ENCODE data around the gene TTC39C.
"Not testable (repeated sequence)": the region's sequence is repeated elsewhere in the genome, so short reads cannot be mapped to it uniquely, and the experiment has no call there.

The TTC39C gene

DNA sequence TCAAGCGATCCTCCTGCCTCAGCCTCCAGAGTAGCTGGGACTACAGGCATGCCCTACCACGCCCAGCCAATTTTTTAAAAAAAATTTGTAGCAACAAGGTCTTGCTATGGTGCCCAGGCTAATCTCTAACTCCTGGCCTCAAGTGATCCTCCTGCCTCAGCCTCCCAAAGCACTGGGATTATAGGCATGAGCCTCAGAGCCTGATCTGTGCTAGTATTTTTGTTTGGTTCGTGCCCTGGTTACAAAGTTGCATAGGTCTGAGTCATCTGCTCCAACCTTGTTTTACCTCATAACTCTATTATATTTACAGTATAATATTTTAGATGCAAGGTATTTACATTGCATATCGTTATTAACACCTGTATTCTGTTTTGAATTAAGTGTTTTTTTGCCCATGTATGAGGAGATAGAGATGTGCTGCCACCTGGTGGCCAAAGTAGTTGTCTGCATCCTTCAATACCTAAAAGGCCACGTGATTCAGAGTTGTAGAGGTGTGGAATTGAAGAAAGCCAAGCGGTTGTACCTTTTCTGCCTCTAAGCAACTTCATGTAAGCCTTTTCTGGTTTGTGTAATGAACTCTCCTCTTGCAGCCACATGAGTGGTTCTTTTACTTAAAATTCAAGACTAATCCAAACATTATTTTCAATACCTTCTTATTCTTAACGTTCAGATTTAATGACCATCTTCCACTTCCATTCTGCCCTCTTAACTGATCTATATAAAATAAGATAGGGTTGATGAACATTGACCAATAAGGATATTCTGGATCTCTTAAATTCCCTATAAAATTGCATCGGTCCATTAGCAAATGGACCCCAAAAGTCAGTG, 104.4 kb downstream of the TTC39C start:
- in situ Hi-C loops (cut with HindIII; ENCODE audit: low sequenced_read_pairs): no loop called here

DNA sequence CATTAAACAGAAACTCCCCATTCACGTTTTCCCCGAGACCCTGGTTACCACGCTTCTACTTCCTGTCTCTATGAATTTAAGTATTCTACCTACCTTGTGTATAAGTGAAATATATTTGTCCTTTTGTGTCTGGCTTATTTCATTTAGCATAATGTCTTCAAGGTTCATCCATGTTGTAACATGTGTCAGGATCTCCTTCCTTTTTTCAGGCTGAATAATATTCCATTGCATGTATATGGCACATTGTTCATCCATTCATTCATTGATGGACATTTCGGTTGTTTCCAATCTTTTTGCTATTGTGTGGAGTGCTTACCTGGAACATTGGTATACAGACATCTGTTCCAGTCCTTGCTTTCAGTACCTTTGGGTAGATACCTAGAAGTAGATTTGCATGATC, 106.1 kb downstream of the TTC39C start:
- in situ Hi-C loops (cut with HindIII; ENCODE audit: low sequenced_read_pairs): no loop called here

DNA sequence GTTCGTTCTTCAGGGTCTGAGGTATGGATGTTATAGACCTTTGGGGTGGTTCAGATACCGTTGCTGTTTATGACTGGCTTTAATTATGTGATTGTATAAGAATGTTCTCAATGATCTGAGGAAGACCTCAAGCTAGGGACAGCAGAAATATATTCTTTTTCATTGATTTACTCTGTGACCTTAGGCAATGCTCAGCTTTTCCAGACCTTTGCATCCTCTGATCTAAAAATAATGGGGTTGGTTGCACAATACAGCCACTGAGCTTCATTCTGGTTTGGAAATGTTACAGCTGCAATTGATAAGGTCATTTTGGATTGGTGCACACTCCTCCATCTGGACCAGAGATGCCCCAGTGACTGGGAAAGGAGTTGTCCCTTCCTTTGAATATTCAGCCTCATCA, 107.1 kb downstream of the TTC39C start:
- in situ Hi-C loops (cut with HindIII; ENCODE audit: low sequenced_read_pairs): no loop called here

DNA sequence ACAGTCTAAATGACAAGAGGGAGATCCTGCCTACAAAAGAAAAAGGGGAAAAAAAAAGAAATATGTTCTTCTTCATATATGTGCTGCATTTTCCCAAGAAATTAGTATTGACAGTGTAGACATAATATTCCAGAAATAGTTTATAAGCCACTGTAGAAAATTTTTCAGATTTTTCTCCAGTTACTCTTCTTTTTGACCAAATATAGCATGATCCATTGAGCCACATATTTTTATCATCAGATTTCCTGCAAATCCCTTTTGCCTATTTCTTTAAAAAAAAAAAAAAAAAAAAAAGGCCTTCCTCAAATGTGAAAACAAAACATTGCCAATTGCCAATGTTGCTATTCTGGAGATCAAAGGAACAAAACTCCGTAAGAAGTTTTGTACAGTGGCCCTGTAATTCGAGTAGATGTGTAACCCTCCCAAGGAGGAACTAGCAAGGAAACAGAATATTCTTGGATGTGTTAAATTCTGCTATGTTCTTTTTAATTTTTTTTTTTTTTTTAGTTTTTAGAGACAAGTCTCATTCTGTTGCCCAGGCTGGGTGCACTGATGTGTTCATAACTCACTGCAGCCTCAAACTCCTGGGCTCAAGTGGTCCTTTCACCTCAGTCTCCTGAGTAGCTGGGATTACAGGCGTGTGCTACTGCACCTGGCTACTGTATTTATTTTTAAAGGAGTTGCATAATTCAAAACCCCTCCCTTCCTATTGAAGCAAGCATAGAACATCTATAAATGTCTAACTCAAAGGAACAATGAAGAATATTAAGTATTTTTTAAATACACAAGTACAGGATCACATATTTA, 111.8 kb downstream of the TTC39C start:
- in situ Hi-C loops (cut with HindIII; ENCODE audit: low sequenced_read_pairs): no loop called here

DNA sequence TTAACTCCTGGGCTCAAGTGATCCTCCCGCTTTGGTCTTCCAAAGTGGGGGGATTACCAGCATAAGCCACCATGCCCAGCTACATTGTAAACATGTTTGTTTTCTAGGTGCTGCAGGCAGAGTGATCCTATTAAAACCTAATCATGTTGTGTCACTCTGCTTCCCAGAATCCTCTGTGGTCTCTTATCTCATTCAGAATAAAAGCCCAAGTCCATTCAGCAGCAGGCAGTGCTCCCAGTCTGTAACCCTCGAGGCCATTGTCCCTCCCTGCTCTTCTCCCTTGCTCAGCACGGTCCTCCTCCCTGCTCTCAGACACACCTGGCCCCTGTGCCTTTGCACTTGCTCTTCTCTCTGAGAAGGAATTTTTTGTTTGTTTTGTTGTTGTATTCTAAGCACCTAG, 113.2 kb downstream of the TTC39C start:
- in situ Hi-C loops (cut with HindIII; ENCODE audit: low sequenced_read_pairs): no loop called here

DNA sequence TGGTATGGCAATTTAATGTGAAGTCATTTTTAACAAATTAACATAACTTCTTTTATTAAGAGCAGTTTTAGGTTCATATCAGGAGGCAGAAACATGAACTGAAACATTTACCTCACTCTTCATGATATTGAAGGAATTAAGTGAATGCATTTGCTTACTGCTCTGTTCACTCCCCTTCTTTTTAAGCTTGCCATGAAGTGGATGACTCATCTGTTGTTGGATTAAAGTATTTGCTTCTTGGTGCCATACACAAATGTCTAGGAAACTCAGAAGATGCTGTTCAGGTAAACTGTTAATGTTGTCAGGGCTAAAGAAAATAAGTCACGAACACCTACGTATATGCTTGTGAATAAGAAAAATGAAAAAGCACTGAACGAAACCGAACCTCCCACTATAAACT, 114.1 kb downstream of the TTC39C start:
- in situ Hi-C loops (cut with HindIII; ENCODE audit: low sequenced_read_pairs): no loop called here

DNA sequence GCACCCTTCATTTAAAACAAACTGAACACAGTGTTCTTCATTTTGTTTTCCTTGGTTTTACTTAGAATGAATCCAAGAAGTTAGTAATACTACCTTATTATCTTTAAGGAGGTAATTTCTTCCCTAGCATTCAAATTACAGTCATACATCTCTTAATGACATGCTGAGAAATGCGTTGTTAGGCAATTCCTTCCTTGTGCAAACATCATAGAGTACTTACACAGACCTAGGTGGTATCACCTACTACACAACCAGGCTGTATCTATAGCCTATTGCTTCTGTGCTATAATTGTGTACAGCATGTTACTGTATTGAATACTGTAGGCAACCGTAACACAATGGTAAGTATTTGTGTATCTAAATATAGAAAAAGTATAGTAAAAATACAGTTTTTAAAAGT, 115.9 kb downstream of the TTC39C start:
- in situ Hi-C loops (cut with HindIII; ENCODE audit: low sequenced_read_pairs): no loop called here

DNA sequence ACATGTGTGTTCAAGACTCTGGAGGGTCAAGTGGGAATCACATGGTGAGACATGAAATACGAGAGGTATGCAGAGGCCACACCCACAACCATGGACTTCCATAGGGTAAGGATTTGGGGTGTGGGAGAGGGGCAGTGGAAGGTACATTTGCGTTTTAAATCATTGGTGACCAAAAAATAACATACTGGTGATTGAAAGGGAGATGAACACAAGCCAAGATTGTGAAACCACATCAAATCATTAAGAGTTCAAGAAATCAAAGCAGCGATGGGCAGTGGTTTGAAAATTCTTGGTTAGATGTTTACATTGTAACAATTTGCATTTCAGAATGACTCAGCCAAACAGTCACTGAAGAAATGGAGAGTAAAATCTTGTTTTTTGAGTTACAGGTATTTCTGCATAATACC, 122.4 kb downstream of the TTC39C start:
- in situ Hi-C loops (cut with HindIII; ENCODE audit: low sequenced_read_pairs): no loop called here

DNA sequence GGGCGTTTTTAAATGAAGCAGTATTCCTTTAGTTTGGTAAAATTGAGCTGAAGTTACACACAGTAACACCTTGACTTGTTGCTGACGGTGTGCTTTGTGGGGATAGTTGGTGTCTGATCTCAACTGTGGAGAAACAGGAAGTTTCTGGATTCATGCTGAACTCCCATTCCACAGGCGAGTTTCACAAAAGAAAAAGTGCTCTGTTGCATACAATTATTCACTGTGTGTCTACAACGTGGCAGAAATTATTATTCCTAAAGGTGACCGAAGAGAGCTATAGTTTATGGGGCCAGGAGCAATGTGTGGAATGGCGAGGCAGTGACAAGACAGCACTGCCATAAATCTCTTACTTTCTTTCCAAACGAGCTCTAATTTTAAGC, 123.8 kb downstream of the TTC39C start:
- in situ Hi-C loops (cut with HindIII; ENCODE audit: low sequenced_read_pairs): no loop called here

DNA sequence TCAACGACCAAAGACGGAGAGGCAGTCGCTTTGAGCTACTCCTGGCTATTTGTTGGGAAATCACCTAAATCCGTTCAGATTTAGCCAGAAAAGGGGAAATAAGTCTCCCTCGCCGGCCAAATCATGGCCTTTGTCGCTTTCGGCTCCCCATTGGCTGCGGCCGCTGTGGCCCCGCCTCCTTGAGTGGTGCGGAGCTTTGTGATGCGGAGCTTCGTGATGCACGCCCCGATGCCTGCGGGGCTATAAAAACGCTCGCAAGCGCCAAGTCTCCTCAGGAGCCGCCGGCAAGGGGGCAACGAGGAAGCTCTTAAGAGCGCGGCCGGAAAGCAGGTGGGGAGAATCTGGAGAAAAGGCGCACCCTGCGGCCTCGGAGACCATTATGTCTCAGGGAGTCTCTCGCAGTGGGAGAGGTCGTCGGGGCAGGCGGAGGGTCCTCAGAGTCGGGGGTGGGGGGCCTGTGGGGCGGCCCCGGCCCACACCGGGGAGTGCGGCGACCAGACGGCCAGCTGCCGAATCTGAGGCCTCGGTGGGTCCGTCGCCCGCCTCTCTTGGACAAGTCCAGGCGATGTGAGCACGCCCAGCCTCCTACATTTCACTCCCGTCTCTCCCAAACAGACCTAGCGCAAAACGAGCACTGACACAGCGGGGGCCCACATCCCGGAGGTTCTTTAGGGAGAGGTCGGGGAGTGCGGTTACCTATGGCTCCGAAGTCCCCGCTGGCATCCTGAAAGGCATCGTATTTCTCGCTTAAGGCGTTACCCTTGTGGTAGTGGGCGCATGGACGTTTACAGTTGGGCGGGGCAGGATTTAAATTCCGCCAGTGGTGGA, 124.4 kb downstream of the TTC39C start, which contains the start of gene CABYR:
Gene CABYR (plus strand): TSS at position 274 of the 828 bp plus-strand sequence. CDS start 4,053 bp downstream, outside the sequence.
- in situ Hi-C loops (cut with HindIII; ENCODE audit: low sequenced_read_pairs): no loop called here

DNA sequence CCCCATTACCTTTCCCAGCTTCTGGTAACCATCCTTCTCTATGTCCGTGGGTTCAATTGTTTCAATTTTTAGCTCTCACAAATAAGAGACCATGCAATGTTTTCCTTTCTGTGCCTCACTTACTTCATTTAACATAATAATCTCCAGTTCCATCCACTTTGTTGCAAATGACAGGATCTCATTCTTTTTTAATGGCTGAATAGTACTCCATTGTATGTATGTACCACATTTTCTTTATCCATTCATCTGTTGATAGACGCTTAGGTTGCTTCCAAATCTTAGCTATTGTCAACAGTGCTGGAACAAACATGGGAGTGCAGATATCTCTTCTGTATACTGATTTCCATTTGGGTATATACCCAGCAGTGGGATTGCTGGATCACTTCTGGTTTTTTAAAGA, 126.1 kb downstream of the TTC39C start:
- in situ Hi-C loops (cut with HindIII; ENCODE audit: low sequenced_read_pairs): no loop called here

DNA sequence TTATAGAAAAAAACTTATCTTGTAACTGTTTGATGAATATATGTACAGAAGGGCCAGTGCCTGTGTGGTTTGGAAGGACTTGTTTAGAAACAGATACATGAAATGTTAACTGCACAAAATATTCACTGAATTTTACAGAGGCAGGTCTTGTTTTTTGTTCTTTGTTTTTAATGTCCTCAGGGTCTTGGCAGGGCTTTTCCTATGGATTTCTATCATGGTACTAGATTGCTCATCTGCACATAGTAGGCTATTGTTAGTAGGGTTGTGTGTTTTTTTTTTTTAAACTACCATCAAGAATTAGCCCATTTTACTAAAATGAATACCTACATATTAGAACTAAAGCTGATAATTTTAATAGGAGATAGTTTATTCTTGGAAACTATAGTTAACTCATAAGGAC, 127.8 kb downstream of the TTC39C start:
- in situ Hi-C loops (cut with HindIII; ENCODE audit: low sequenced_read_pairs): no loop called here

DNA sequence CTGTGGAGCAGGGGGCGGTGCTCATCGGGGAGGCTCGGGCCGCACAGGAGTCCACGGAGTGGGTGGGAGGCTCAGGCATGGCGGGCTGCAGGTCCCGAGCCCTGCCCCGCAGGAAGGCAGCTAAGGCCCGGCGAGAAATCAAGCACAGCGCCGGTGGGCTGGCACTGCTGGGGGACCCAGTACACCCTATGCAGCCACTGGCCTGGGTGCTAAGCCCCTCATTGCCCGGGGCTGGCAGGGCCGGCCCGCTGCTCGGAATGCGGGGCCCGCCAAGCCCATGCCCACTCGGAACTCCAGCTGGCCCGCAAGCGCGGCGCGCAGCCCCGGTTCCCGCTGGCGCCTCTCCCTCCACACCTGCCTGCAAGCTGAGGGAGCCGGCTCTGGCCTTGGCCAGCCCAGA, 135.0 kb downstream of the TTC39C start:
- in situ Hi-C loops (cut with HindIII; ENCODE audit: low sequenced_read_pairs): not testable (repeated sequence)

DNA sequence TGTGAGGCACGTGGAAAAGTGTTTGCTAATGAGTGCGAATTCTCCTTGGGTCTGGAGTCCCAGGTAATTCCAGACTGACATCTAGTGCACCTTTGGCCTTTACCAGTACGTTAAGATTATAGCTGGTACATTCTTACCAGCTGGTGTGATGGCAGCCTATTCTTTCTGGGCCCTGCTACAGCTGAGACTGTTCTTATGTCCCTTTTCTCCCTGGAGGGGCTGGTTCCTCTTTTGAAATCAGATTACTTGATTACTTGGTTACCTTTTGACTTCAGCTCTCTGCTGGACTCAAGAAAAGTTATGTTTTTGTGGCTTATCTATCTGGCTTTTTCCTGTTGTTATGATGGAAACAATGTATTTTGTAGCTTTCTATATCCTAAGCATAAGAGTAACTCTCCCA, 138.8 kb downstream of the TTC39C start:
- in situ Hi-C loops (cut with HindIII; ENCODE audit: low sequenced_read_pairs): loop anchor here (5.0 kb wide), 1 partner anchor 39 kb away; no protein-coding TSS in a partner anchor

DNA sequence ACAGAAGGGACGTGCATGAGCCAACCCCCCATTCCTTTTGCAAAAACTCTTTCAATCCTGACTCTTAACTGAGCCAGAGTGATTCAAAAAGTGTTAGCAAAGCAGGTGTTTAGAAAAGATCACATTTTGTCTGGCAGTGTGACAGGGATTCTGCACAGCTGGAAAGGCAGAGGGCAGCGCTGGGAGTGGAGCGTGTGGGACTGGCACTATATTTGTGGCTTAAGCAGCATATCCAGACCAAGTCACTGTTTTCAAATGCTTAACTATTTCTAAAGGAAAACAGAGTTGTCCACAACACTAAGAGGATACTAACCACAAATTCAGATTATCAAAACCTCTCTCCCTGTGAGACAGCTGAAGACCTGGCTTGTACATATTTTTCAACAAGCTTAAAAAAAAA, 143.3 kb downstream of the TTC39C start:
- in situ Hi-C loops (cut with HindIII; ENCODE audit: low sequenced_read_pairs): no loop called here

DNA sequence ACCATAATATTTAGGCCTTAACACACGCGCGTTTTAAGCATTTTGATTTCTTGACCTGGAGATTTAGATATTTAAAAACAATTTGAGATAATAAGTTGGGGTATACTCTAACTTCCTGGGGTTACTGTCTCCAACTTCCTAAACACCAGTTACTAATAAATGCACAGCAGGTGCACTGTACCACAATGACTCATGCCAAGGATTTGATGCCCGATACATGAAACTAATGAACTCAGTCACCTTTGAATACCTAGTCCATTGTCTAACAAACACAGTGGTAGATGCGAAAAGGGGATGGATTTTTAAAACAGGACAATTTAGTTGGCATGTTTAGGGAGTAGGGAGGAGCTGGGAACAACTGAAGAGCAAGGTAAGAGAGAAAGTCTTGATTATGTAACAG, 145.5 kb downstream of the TTC39C start:
- in situ Hi-C loops (cut with HindIII; ENCODE audit: low sequenced_read_pairs): no loop called here

DNA sequence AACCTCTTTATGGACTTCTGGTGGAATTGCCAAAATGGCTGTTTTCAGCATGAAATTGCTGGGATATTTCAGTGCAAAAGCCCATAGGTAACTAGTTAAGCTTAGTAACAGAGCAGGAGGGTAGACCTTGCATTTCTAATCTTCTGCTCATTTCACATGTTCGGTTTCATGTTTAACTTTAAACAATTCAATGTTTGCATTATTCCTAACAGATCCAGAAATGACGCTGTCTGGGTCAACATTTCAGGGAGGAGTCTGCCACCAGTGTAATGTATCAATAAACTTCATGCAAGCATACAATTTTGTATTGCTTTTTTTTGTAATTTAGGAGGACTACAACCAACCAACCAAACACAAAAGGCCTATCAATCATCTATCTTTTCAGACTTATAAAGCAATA, 146.8 kb downstream of the TTC39C start:
- in situ Hi-C loops (cut with HindIII; ENCODE audit: low sequenced_read_pairs): no loop called here

DNA sequence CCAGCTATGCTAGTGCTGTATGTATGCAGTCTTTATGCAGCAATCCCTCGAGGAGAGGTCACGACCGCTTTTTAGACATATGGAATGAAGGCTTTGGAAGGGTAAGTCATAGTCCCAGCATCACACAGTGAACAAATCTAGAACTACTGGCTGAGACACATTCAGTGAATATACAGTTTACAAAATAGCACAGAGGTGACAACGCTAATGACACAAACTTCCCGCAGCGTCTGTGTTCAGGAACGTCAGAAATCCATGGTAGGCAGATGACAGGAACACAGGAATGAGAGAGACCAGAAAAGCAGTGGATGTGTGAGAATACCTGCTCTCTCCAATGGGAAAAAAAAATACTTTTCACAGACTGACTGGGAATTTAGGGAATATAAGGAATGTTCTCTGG, 153.9 kb downstream of the TTC39C start:
- in situ Hi-C loops (cut with HindIII; ENCODE audit: low sequenced_read_pairs): no loop called here

DNA sequence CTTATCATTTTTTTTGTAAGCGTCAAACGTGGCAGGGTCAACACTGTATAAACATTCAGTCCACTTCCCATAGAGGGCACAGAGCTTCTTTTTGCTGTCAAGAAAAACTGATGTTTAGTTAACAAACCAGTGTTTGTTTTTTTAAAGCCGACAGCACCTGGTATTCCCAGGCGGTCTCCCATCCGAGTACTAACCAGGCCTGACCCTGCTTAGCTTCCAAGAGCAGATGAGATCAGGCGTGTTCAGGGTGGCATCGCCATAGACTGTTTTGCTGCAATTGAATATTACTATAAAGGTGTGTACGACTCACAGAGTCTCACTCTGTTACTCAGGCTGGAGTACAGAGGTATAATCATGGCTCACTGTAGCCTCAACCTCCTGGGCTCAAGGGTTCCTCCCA, 155.8 kb downstream of the TTC39C start:
- in situ Hi-C loops (cut with HindIII; ENCODE audit: low sequenced_read_pairs): no loop called here

DNA sequence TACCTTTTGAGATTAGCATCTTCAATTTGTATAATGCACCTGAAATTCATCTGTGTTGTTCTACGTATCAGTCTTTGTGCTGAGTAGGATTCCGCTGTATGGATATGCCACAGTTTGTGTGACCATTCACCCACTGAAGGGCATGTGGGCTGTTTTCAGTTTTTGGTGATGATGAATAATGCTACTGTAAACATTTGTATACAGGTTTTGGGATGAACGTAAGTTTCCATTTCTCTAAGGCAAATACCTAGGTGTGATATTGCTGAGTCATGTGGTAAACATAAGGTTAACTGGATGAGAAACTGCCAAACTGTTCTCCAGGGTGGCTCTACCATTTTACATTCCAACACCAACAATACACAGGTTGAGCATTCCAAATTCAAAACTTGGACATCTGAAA, 159.4 kb downstream of the TTC39C start:
- in situ Hi-C loops (cut with HindIII; ENCODE audit: low sequenced_read_pairs): no loop called here

DNA sequence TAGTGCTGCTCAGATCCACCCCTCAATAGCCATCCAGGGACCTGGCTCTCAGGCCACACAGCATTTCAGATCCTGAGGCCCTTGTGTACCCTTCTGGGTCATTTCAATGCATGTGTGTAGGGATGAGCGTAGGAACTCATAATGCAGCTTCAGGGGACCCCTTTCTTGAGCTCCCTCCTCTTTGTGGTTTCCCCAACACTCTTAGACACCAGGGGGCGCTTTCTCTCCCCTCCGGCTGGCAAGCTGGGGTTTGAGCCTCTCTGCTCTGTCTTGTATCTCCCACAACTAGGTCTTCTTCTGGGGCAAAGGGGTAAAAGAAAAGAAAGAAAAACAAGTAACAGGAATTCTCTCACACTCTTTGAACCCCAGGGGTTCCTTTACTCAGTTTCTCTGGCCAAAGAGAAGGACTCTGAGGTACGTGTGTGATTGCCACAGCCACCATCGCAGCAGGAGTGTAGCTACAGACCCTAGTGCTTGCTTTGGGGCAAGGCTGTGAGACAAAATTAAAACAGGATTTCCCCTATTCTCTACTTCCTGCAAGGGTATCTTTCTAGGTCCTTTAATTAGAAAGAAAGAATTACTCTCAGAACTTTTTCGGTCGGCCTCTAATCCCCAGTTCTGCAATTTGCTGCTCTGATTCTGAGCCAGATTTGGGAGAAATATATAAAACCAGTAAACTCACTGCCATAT, 162.3 kb downstream of the TTC39C start:
- in situ Hi-C loops (cut with HindIII; ENCODE audit: low sequenced_read_pairs): no loop called here

All from endothelial cell of hepatic sinusoid (primary cell).